Epithelial cell of proximal tubule (primary cell): Measurements from ENCODE around the gene MAD1L1. TPM values are rescaled to one million over a fixed set of nuclear protein-coding genes. Genes with fewer than 3 reads are reported as not detected.
"Not testable (repeated sequence)": the region's sequence is repeated elsewhere in the genome, so short reads cannot be mapped to it uniquely, and the experiment has no call there.

Experiments used
- DNase-seq: peaks from one replicate; pipeline ENCODE4 v3.0.0-alpha.2; 2011; ENCODE audit warnings: low read depth
- H3K4me3 ChIP-seq: 2 replicates; pipeline ENCODE4 v1.5.1; 2011; ENCODE audit warnings: low read depth, mild to moderate bottlenecking, low read length
- total RNA-seq: library from RNA; depleted of rRNA; stranded (reverse); fragments of >200 nt; gene quantifications from 2 replicates; pipeline ENCODE4 v1.2.3, GENCODE V29; 2015
- TF ChIP-seq, protein P1 (sequence below): conservative IDR thresholded peaks from 2 replicates; pipeline ENCODE4 v1.5.1; 2012; ENCODE audit warnings: low read depth, mild to moderate bottlenecking, low read length

The MAD1L1 gene
- total RNA-seq, 1 donor from 2014 or later = 83.4 TPM

DNA sequence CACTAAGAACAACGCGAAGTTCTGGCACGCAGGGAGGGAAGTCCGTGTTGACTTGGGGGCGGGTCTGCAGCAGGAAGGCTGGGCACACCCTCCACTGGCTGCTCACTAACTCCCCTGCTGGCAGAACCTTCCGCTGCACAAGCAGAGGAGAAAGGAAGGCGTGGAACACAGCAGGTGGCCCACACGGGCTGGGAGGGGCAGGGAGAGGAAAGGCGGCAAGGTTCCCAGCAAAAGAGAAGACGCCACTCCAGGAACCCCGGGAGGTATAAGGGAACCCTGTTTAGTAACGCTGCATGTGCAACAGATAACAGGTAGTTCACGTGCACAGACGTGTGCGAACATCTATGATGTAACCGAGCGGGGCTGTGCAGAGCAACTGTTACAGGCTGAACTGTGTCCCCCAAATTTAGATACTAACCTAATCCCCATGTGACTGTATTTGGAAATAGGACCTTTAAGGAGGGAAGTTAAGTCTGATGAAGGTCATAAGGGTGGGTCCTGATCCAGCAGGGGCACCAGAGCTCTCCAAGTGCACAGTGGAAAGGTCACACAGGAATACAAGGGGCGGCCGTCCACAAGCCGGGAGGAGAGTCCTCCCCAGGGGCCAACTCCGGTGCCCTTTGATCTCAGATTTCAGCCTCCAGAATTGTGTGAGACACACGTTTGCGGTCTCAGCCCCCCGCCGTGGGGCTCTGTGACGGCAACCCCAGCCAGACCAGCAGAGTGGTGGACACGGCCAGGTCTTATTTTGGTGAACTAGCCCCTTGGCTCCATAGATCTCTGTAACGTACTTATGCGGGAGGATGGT is 357.1 kb downstream of the MAD1L1 start:
- not testable (repeated sequence) for H3K4me3 ChIP-seq, DNase-seq
- TF ChIP-seq, protein P1, sequence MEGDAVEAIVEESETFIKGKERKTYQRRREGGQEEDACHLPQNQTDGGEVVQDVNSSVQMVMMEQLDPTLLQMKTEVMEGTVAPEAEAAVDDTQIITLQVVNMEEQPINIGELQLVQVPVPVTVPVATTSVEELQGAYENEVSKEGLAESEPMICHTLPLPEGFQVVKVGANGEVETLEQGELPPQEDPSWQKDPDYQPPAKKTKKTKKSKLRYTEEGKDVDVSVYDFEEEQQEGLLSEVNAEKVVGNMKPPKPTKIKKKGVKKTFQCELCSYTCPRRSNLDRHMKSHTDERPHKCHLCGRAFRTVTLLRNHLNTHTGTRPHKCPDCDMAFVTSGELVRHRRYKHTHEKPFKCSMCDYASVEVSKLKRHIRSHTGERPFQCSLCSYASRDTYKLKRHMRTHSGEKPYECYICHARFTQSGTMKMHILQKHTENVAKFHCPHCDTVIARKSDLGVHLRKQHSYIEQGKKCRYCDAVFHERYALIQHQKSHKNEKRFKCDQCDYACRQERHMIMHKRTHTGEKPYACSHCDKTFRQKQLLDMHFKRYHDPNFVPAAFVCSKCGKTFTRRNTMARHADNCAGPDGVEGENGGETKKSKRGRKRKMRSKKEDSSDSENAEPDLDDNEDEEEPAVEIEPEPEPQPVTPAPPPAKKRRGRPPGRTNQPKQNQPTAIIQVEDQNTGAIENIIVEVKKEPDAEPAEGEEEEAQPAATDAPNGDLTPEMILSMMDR = peak; percentile 18

DNA sequence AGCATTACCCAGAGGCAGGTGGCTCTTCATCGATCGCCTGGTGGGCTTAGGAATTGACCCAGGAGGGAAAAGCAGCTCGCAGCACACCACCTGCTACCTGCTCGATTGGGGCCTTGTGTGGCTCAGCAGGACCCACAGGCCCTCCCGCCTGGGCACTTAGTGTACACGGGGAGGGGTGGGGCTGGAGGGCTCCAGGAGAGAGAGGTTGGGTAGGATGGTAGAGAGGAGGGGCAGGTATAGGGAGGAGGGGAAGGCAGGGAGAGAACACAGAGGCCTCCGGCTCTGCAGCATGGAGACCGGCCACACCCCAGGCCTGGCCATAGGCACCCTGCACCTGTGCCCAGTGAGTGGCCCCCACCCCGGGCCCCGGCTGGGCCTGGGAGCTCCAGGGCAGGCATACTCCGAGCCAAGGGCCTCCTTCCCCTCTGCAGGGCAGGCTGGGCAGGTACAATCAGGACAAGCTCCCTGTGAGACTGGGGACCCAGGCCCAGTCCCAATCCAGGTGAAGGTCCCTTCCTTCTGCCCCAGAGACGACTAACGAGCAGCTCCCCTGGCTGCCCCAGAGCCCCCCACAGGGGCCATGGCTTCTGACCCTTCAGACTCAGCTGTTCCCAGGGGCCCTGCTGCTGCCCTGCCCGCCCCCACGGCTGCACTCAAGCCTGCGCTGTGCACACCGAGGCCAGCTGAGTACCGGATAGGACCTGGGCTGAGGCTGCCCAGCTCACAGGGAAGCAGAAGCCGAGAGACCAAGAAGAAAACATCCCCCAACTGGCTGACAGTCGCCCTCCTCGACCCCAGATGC is 358.0 kb downstream of the MAD1L1 start:
- not testable (repeated sequence) for DNase-seq, H3K4me3 ChIP-seq

- no peak overlapping the region for H3K4me3 ChIP-seq
- TF ChIP-seq, protein P1 = no peak
- DNase-seq = no peak
Measured at GRCh38 chr7:1873857-1874589, 358.7 kb downstream of the MAD1L1 start.

GRCh38 chr7:1873421-1873820 is 359.3 kb downstream of the MAD1L1 start:
- no peak overlapping the region for H3K4me3 ChIP-seq
- TF ChIP-seq, protein P1 = no peak
- DNase-seq = no peak

GRCh38 chr7:1873070-1873405 is 359.7 kb downstream of the MAD1L1 start:
- TF ChIP-seq, protein P1 = no peak
- no peak overlapping the region for H3K4me3 ChIP-seq
- DNase-seq = no peak

DNA sequence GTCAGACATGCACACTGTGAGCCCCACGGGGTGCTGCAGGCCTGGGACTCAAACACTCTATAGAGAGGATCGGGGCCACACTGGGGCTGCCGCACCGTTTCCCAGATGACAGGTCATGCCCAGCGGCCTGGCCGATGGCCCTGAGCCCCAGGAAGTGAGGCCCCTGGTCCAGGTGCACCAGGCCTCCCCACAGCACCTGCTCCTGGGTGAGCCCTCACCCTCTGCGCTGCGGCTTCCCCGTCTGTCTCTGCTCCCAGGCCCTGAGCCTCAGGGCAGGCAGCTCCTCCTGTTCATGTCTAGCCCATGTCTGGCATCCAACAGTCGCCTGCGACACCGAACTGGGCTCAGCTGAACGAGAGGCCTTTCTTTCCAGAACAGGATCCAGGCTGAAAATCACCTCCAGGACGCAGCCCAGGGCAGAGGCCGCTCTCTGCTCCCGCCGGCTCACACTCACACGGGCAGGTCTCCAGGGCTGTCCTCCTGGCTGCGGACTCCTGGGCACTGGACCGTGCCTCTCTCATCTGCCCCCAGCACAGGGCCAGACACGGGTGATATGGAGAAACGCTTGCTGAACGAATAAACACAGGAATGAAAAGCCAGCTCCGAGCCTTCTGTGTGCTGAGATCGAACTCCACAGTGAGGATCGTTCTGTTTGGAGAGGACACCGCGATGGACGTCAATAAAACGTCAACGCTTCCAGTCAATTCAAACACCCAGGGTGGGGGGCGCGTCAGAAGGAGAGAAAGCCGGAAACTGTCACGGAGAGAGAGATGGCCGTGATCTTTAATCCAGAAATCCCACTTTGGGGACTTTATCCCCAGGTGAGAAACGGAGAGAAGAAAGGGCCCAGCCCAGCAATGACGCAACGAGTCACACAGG is 360.3 kb downstream of the MAD1L1 start:
- TF ChIP-seq, protein P1 = no peak
- DNase-seq = no peak
- no peak overlapping the region for H3K4me3 ChIP-seq
